Measurements from ENCODE around the gene WFS1.

The WFS1 gene

DNA sequence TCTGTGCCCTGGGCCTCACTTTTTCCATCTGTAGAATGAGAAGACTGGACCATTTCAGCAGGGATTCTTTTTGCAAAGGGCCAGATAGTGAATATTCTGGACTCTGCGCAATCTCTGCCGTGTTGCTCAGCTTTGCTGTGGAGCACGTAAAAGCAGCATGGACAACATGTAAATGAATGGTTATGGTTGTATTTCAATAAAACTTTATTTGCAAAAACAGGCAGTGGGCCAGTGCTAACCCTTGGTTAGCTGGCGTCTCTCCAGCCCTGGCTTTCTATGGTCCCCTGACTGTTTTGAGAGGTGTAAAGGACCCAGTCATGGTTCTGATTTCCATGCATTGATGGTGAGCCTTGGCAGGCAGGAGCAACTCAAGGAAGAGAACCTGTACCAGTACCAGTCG lies 18.7 kb downstream of the WFS1 start:
- FAIRE-seq (no peak), DNase-seq (ENCODE audit: insufficient read length, low spot score) (no peak)
- TF ChIP-seq POLR2AphosphoS5 (IDR thresholded peaks at IDR 0.05; ENCODE audit: low read depth, low read length) (no peak), SPI1 (IDR thresholded peaks at IDR 0.05; ENCODE audit: low read depth, low read length) (no peak), TAF1 (IDR thresholded peaks at IDR 0.05; ENCODE audit: low read depth, low read length) (no peak), PAX5 (IDR thresholded peaks at IDR 0.05; ENCODE audit: insufficient read depth, low read length, severe bottlenecking) (no peak), POLR2A (IDR thresholded peaks at IDR 0.05; ENCODE audit: low read depth, low read length) (no peak), POU2F2 (IDR thresholded peaks at IDR 0.05; ENCODE audit: low read depth, low read length) (no peak)

- FAIRE-seq (no peak), DNase-seq (ENCODE audit: insufficient read length, low spot score) (no peak)
- no peak for TF ChIP-seq PAX5 (IDR thresholded peaks at IDR 0.05; ENCODE audit: insufficient read depth, low read length, severe bottlenecking)
- TF ChIP-seq POU2F2 (IDR thresholded peaks at IDR 0.05; ENCODE audit: low read depth, low read length), result no peak
- TF ChIP-seq POLR2AphosphoS5 (IDR thresholded peaks at IDR 0.05; ENCODE audit: low read depth, low read length), result no peak
- no peak for TF ChIP-seq SPI1 (IDR thresholded peaks at IDR 0.05; ENCODE audit: low read depth, low read length)
- no peak for TF ChIP-seq POLR2A (IDR thresholded peaks at IDR 0.05; ENCODE audit: low read depth, low read length)
- no peak for TF ChIP-seq TAF1 (IDR thresholded peaks at IDR 0.05; ENCODE audit: low read depth, low read length)
These were observed 19.2 kb downstream of the WFS1 start for GRCh38 chr4:6288871-6289270.

DNA sequence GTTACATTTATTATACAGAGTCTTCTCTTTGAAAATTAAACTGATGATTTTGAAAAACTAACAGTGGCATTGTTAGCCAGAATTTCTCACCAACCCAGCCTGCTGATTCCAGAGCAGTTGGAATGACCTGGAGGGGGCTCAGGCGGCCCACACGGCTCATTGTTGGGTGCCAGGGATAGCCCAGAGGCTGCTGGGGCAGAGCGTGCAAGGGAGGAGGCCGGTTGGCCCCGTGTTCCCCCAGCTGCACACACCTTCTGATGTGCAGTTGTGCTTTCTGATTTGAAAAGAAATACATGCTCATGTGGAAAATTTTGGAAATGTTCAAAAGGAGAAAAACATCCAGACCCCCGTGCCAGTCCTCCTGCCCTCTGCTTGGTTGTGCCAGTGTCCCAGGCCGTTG lies 20.6 kb downstream of the WFS1 start:
- FAIRE-seq (no peak), DNase-seq (ENCODE audit: insufficient read length, low spot score) (no peak)
- no peak for TF ChIP-seq TAF1 (IDR thresholded peaks at IDR 0.05; ENCODE audit: low read depth, low read length)
- no peak for TF ChIP-seq PAX5 (IDR thresholded peaks at IDR 0.05; ENCODE audit: insufficient read depth, low read length, severe bottlenecking)
- no peak for TF ChIP-seq POLR2A (IDR thresholded peaks at IDR 0.05; ENCODE audit: low read depth, low read length)
- no peak for TF ChIP-seq POU2F2 (IDR thresholded peaks at IDR 0.05; ENCODE audit: low read depth, low read length)
- TF ChIP-seq SPI1 (IDR thresholded peaks at IDR 0.05; ENCODE audit: low read depth, low read length), result no peak
- TF ChIP-seq POLR2AphosphoS5 (IDR thresholded peaks at IDR 0.05; ENCODE audit: low read depth, low read length), result no peak

DNA sequence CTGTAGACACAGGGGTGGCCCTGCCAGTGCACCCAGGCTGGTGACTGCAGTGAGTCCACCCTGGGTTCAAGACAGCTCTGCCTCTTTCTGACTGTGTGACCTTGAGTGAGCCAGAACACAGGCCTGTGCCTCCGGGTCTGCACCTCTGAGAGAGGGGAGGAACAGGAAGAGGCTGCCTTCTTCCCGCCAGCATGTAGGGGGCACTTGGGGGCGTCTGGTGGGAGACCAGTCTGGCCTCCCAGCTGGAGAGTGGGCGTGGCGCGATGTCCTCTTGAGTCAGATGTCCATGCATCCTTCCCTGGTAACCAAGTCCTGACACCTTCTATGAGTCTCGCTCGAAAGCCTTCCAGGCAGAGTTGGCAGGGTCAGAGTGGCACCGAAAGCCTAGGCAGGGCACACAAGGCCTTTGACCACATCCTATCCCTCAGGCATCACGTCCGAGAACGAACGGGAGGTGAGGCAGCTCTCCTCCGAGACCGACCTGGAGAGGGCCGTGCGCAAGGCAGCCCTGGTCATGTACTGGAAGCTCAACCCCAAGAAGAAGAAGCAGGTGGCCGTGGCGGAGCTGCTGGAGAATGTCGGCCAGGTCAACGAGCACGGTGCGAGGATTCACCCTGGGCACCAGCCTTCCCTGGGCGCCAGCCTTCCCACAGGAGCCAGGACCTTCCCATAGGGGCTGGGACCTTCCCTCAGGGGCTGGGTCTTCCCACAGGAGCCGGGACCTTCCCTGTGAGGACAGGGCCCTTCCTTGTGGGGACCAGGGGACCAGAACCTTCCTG lies 21.3 kb downstream of the WFS1 start:
- TF ChIP-seq POLR2A (IDR thresholded peaks at IDR 0.05; ENCODE audit: low read depth, low read length) (no peak), POLR2AphosphoS5 (IDR thresholded peaks at IDR 0.05; ENCODE audit: low read depth, low read length) (no peak), POU2F2 (IDR thresholded peaks at IDR 0.05; ENCODE audit: low read depth, low read length) (no peak), PAX5 (IDR thresholded peaks at IDR 0.05; ENCODE audit: insufficient read depth, low read length, severe bottlenecking) (no peak), TAF1 (IDR thresholded peaks at IDR 0.05; ENCODE audit: low read depth, low read length) (no peak), SPI1 (IDR thresholded peaks at IDR 0.05; ENCODE audit: low read depth, low read length) (no peak)
- FAIRE-seq (no peak), DNase-seq (ENCODE audit: insufficient read length, low spot score) (no peak)

GRCh38 chr4:6291784-6292297 lies 22.2 kb downstream of the WFS1 start:
- DNase-seq (ENCODE audit: insufficient read length, low spot score) (no peak), FAIRE-seq (no peak)
- TF ChIP-seq PAX5 (IDR thresholded peaks at IDR 0.05; ENCODE audit: insufficient read depth, low read length, severe bottlenecking), result no peak
- no peak for TF ChIP-seq POLR2A (IDR thresholded peaks at IDR 0.05; ENCODE audit: low read depth, low read length)
- TF ChIP-seq SPI1 (IDR thresholded peaks at IDR 0.05; ENCODE audit: low read depth, low read length), result no peak

- no peak for TF ChIP-seq POLR2A (IDR thresholded peaks at IDR 0.05; ENCODE audit: low read depth, low read length)
- TF ChIP-seq TAF1 (IDR thresholded peaks at IDR 0.05; ENCODE audit: low read depth, low read length), result no peak
- TF ChIP-seq SPI1 (IDR thresholded peaks at IDR 0.05; ENCODE audit: low read depth, low read length), result no peak
- no peak for TF ChIP-seq PAX5 (IDR thresholded peaks at IDR 0.05; ENCODE audit: insufficient read depth, low read length, severe bottlenecking)
- no peak for TF ChIP-seq POU2F2 (IDR thresholded peaks at IDR 0.05; ENCODE audit: low read depth, low read length)
- TF ChIP-seq POLR2AphosphoS5 (IDR thresholded peaks at IDR 0.05; ENCODE audit: low read depth, low read length), result no peak
- no peak for DNase-seq (ENCODE audit: insufficient read length, low spot score)
- no peak for FAIRE-seq
These were observed 22.9 kb downstream of the WFS1 start for GRCh38 chr4:6292376-6293096.

DNA sequence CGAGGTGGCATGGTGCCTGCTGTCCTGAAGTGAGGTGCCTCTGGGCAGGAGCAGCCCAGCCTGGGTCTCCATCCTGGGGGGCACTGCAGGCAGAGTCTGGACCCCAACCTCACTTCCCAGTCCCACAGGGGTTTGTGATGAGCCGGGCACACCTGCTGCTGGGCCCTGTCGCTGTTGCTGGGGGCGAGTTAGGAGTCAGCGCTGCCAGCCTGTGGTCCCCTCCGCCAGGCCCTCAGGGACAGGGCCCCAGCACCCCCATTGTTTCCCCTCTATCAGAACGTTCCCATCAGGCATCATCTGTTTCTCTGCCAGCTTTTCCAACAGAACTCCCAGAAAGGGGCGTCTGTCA lies 23.4 kb downstream of the WFS1 start:
- DNase-seq (ENCODE audit: insufficient read length, low spot score) (no peak), FAIRE-seq (no peak)
- TF ChIP-seq SPI1 (IDR thresholded peaks at IDR 0.05; ENCODE audit: low read depth, low read length) (no peak), POU2F2 (IDR thresholded peaks at IDR 0.05; ENCODE audit: low read depth, low read length) (no peak), PAX5 (IDR thresholded peaks at IDR 0.05; ENCODE audit: insufficient read depth, low read length, severe bottlenecking) (no peak), POLR2AphosphoS5 (IDR thresholded peaks at IDR 0.05; ENCODE audit: low read depth, low read length) (no peak), POLR2A (IDR thresholded peaks at IDR 0.05; ENCODE audit: low read depth, low read length) (no peak), TAF1 (IDR thresholded peaks at IDR 0.05; ENCODE audit: low read depth, low read length) (no peak)

DNA sequence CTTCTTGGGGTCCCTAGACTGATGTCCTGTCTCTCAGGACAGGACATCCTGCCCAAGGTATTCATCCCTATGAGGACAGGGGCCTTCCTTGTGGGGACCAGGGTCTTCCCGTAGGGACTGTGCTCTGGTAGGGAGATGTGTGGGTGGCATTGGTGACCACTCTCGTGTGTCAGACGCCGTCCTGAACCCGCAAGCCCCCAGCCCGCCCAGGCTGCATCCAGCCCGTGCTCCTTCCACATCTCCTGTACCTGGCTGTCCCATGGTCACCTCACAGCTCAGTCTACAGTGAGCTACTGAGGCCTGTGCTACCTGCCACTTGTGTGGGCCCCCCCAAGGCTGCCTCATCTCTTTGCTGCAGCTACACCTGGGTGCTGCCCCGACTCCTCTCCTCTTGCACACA lies 24.0 kb downstream of the WFS1 start:
- TF ChIP-seq SPI1 (IDR thresholded peaks at IDR 0.05; ENCODE audit: low read depth, low read length) (no peak), POU2F2 (IDR thresholded peaks at IDR 0.05; ENCODE audit: low read depth, low read length) (no peak), POLR2A (IDR thresholded peaks at IDR 0.05; ENCODE audit: low read depth, low read length) (no peak), PAX5 (IDR thresholded peaks at IDR 0.05; ENCODE audit: insufficient read depth, low read length, severe bottlenecking) (no peak), TAF1 (IDR thresholded peaks at IDR 0.05; ENCODE audit: low read depth, low read length) (no peak), POLR2AphosphoS5 (IDR thresholded peaks at IDR 0.05; ENCODE audit: low read depth, low read length) (no peak)
- no peak for FAIRE-seq
- no peak for DNase-seq (ENCODE audit: insufficient read length, low spot score)

DNA sequence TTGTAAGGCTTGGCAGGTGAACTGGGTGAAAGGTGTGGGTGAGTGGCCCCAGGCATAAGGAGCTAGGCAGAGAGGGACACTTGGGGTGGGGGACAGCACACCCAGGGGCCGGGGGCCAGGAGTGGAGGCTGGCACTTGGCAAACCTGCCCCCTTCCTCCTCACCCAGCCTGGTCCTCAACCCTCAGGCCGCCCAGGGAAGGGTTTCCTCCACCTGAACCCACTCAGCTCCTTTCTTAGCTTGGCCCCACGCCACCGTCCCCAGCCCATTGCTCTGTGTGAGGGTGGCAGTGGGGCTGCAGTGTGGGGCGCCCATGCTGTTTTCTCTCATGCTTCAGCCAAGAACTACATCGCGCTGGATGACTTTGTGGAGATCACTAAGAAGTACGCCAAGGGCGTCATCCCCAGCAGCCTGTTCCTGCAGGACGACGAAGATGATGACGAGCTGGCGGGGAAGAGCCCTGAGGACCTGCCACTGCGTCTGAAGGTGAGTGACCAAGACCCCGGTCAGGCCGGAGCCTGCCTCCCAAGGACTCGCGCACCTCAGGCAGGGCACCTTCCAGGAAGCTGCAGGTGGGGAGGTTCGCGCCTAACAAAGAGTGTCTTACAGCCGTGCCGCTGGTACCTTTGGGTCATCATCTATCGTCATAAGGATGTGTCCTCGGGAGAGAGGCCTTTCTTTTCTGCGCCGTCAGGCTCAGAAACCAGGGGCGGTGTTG lies 25.2 kb downstream of the WFS1 start:
- TF ChIP-seq POLR2A (IDR thresholded peaks at IDR 0.05; ENCODE audit: low read depth, low read length) (no peak), TAF1 (IDR thresholded peaks at IDR 0.05; ENCODE audit: low read depth, low read length) (no peak), POU2F2 (IDR thresholded peaks at IDR 0.05; ENCODE audit: low read depth, low read length) (no peak), PAX5 (IDR thresholded peaks at IDR 0.05; ENCODE audit: insufficient read depth, low read length, severe bottlenecking) (no peak), SPI1 (IDR thresholded peaks at IDR 0.05; ENCODE audit: low read depth, low read length) (no peak), POLR2AphosphoS5 (IDR thresholded peaks at IDR 0.05; ENCODE audit: low read depth, low read length) (no peak)
- no peak for FAIRE-seq
- no peak for DNase-seq (ENCODE audit: insufficient read length, low spot score)
